GM15510 (cell line): Measurements from ENCODE around the gene CTDNEP1.
A peak's percentile ranks its signal among the peaks of the same experiment; 100 is the strongest.

Experiments used
- POLR2A ChIP-seq: IDR thresholded peaks from 3 replicates; pipeline ENCODE4 v1.6.1; 2011; ENCODE audit warnings: borderline replicate concordance; ENCODE audit not compliant: insufficient read length; ENCODE audit errors: extremely low read depth

The CTDNEP1 gene

DNA sequence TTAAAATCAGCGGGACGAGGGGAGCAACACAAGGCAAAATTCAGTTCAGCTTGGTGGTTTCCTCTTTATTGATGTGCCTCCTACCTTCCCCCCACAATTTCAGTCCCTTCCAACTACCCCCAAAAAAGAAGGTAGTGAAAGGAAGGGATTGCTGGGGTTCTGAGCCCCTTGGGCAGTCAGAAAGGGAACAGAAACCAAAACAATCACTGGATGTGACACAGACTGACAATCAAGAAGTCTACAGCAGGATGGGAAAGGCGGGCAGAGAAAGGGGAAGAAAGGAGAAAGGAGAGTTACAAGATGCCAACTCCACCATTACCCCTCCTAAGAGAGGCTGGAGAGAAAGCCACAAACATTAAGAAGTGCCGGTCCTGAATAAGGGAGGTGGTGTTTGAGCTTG, 11.2 kb downstream of the CTDNEP1 start:
- TF ChIP-seq POLR2A: no peak

DNA sequence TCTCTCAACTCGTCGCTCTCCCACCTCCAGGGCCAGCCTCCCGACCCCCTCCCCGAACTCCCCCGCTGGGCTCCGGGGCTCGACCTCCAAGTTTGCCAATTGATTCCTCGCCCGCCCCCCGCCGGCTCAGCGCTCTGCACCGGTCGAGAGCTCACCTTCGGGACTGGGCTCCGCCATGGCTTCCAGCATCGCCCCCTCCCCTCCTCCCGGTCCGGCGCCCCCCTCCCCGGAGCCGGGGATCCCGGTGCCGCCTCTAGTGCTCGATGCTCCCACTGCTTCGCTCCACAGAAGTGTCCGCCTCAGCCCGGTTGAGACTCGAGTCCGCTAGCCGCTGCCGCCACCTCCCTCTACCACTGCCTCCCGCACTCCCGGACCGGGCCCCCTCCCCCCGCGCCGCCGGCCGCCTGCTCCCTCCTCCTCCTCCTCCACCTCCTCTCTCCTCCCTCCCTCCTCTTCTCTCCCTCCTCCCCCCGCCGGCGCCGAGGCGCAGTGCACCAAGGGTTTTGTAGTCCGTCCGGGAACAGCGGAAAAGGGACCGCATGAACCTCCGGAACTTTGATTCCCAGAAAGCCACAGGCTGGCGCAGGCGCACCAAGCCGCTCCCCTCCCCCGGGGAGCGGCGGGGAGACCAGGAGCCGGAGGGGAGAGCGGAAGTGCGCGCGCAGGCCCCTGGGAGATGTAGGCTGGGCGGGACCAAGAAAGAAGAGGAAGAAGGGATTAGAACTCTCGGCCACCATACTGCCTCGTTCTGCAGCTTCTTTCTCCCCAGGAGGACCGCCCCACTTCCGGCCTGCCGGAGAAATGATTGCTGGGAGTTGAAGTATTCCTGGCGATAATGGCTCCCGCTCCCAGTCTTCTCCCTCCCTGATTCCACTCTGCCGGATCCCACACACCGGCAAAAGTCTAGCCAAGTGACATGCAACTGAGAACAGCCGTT, 12.2 kb downstream of the CTDNEP1 start, which contains the start of gene PHF23:
TSS of gene PHF23 (minus strand) at position 367 of the 937 bp plus-strand sequence. CDS start at position 189, 178 bp downstream.
- TF ChIP-seq POLR2A: peak; percentile 43

- no peak for TF ChIP-seq POLR2A
These were observed 13.0 kb downstream of the CTDNEP1 start for GRCh38 chr17:7238420-7239090.

DNA sequence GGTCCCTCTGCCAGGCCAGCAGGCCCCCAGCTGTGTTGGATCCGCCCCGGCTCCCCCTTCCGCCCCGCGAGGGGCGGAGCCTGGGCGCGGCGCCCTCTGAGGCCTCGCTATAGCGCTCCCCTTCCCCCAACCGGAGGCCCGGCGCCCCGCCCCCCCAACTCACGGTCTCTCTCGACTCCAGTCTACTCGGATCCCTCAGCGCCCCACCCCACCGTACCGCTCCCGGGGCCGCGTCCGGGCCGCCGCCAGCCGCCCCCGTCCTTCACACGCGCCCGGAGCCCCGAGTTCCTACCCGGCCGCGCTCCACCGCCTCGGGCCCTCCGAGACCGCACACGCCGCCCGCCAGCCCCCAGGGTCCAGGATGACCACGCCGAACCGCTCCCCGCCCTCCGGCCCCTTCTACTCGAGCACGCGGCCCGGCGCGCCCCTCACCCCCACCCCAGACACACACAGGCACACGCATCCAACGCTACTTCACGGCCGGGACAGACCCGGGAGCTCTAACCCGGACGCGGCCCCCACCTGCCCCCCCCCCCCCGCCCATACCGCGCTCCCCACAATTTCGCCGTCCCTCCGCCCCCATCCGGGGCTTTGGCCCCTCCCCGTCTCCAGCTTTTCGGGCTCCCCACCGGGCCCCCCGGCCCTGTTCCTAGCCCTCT, 13.6 kb downstream of the CTDNEP1 start:
- TF ChIP-seq POLR2A: peak; percentile 57

GRCh38 chr17:7237266-7237760, 14.2 kb downstream of the CTDNEP1 start:
- TF ChIP-seq POLR2A: no peak

GRCh38 chr17:7236808-7237207, 14.7 kb downstream of the CTDNEP1 start:
- TF ChIP-seq POLR2A: no peak

GRCh38 chr17:7235693-7236665, 15.6 kb downstream of the CTDNEP1 start:
- no peak for TF ChIP-seq POLR2A

DNA sequence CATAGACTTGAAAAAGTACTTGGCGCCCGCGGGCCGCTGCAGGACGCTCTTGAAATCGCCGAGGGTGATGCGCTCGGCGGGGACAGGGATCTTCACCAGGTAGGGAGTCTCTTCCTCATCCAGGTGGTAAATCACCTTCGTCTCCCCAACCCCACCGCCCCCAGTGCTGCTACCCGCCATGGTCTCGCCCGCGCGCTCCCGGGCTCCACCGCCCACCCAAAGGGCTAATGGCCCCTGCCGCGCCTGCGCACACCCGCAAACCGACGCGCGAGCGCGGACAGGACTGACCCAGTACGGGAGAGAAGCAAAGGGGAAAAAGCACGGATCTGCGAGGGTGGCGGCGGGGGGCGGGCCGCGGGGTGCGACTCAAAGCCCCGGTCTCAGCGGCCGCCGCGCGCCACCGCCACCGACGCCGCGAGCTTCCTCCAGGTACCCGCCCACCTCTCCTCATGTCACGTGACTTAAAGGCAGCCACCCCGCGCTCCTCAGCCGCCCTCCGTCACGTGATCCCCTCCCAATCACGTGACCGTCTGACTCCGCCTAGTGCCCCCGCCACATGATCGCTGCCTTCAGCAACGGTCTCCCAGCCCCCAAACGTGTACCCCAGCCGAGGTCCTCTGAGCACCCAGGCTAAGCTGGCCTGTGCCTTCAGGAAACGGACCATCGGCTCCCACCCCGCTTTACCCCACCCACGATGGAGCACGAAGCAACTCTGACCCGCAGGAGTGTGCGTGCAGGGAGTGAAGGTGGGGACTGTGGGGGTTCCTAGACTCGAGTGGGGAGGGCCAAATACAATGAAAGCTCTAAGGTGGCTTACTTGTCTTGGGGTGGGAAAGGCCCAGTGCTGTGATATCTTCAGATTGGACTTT, 17.2 kb downstream of the CTDNEP1 start, which contains the start of gene DVL2:
TSS of gene DVL2 (minus strand) at position 435 of the 869 bp plus-strand sequence. CDS start at position 180, 255 bp downstream.
- TF ChIP-seq POLR2A: peak; percentile 78

DNA sequence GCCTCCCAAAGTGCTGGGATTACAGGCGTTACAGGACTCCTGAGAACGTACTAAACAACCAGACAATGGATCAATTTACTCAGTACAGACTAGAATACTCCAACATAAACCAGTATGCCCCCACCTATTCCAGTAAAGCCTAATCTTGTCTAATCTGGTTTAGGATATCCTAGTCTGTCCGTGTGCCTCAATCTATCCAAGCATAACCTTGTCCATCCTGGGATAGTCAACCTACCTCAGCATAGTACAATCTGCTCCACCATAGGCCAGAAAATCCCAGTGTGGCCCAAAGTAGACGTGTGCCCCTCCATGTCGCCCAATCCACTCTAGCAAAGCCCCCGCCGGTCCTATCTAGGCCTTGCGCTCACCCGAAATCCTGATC, 17.8 kb downstream of the CTDNEP1 start:
- TF ChIP-seq POLR2A: no peak

DNA sequence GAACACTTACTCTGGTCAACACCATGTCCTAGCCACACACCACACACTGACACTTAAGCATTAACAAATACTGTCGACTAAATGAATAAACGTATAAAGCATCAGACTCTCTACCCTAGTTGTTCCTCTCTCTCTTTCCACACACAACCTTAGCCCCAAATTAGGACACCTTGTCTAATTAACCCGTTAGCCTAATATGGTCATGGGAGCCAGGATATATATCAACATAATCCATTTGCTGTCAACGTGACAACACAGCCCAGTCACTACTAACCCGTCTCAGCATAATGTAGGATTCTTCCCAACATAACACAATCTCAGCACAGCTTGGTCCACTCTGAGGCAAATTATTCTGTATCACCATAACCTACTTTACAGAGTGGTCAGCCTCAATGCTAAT, 19.4 kb downstream of the CTDNEP1 start:
- TF ChIP-seq POLR2A: no peak

DNA sequence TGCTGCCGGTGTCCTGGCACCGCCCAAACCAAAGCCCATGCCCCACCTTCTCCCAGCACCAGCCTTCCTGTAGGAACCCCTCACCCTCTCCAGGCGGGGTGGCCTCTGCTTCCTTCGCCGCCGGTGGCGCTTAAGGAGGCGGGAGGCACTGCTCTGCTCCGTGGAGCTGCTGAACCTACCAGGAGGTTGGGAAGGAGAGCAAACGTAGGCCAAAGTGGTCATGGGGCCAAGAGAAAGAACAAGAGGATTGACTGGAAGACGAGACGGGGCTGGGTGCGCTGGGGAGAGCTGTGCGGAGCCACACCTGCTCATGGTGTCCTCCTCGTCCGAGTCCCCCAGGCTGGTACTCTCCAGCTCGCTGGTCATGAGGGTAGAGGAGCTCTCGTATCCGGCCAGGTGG, 22.0 kb downstream of the CTDNEP1 start:
- TF ChIP-seq POLR2A: no peak

DNA sequence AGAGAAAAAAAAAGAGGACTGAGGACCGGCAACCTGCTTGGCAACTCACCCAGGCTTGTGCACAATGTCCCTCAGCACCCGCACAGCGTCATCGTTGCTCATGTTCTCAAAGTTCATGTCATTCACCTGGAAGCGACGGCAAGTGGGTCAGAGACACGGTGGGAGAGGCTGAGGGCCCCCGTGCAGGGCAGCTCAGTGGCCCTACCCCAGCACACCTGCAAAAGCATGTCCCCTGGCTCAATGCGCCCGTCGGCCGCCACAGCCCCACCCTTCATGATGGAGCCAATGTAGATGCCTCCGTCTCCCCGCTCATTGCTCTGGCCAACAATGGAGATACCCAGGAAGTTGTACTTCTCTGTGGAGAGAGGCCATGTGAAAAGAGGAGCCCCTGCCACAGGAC, 22.6 kb downstream of the CTDNEP1 start:
- TF ChIP-seq POLR2A: no peak

DNA sequence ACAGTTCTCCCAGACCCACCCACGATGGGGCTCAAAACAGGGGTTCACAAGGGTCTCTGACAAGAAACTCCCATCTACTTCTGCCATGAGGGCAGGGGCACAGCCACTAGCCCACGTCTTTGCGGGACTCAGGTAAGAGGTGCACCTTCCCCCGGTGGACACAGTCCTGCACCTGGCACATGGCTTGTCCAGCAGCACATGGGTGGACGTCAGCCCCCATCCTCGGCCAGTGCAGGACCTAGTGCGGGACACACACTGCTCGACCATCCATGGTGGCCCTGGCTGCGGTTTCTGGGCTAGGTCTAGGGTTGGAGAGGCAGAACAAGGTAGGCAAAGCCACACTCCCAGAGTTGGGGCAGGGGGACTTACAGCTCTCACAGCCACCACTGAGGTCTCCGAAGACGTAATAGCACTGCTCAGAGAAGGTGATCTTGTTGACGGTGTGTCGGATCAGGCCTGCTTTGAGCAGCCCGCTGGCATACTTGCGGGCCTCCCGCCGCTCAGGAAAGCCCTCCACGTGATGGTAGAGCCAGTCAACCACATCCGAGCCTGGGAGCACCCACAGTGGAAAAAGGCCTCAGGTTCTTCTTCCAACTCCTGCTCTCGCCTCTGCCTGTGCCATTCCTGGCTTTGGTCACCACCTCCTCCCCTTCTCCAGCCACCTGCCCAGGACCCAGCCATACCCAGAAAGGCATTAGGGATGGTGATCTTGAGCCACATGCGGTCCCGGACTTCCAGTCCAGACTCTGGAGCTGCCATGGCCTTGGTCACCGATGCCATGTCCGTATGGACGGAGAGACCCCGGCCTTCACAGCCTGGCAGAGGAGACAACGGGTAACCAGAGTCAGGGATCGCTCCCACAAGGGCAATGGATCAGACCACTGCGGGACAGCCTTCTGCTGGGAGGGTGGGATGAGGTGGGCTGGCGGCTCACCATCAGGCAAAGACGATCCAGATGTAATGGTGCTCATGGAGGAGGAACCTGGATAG, 24.5 kb downstream of the CTDNEP1 start:
- no peak for TF ChIP-seq POLR2A
